HepG2 (cell line): ENCODE measurements around the gene IL1RAP. TPM values are rescaled to one million over a fixed set of nuclear protein-coding genes. Genes with fewer than 3 reads are reported as not detected.

Experiments
- ATAC-seq: fragments of 200-7000 bp; cut with Tn5 transposase; 3 replicates; pipeline ENCODE4 v1.9.1; 2020; ENCODE audit warnings: mild to moderate bottlenecking, moderate library complexity
- BruUV-seq: library from RNA; stranded (reverse); fragments of 400-500 nt; replicated peaks from 2 replicates; lab custom pipeline; 2021; lab: Mats Ljungman, UMichigan
- CTCF ChIA-PET: fragments of 300-600 bp; formaldehyde crosslinking; extraction: SDS; loops from one replicate; lab custom pipeline; 2021; ENCODE audit warnings: low total read pairs, inconsistent platforms, low intra/inter-chr PET ratio; lab: Yijun Ruan, JAX
- POLR2A ChIA-PET: fragments of 350-600 bp; sonication (Branson Sonifier 250); formaldehyde crosslinking; loops from one replicate; lab custom pipeline; 2020; ENCODE audit warnings: antibody characterized with exemption, inconsistent platforms; lab: Yijun Ruan, JAX
- DNase-seq: peaks from one replicate; pipeline ENCODE4 v3.0.0-alpha.2; 2015; ENCODE audit warnings: low spot score
- FAIRE-seq: peaks from 3 replicates; lab custom pipeline; 2011; peaks lifted over from hg19 to GRCh38; lab: Jason Lieb, UNC
- H2AFZ ChIP-seq: one replicate; pipeline ENCODE4 v1.6.1; 2011; ENCODE audit warnings: low read length, inconsistent platforms
- H3K27ac ChIP-seq: fragments of 300-600 bp; 3 replicates; pipeline ENCODE4 v1.8.0; 2011; ENCODE audit warnings: mixed run types, mild to moderate bottlenecking, mixed read lengths, low read length, inconsistent platforms; ENCODE audit not compliant: insufficient read depth; ENCODE audit errors: extremely low read length
- H3K27me3 ChIP-seq, 2 experiments: fragments of 200-600 bp in 1 of 2; 2 replicates in 1 of 2; 3 replicates in 1 of 2; pipeline versions ENCODE4 v1.6.0 to v1.8.0; 2011; ENCODE audit warnings: low read length in 2 of 2, mild to moderate bottlenecking in 2 of 2, moderate library complexity in 2 of 2, inconsistent platforms in 1 of 2; ENCODE audit not compliant: insufficient read depth in 2 of 2, control insufficient read depth in 1 of 2
- H3K36me3 ChIP-seq, 2 experiments: fragments of 200-600 bp in 1 of 2; replicated peaks in 1 of 2; 2 replicates in 1 of 2; 3 replicates in 1 of 2; pipeline versions ENCODE4 v1.5.1 to v1.8.0; 2011; ENCODE audit warnings: low read length in 2 of 2, inconsistent platforms in 1 of 2; ENCODE audit not compliant: insufficient read depth in 2 of 2, control insufficient read depth in 1 of 2
- H3K4me1 ChIP-seq: 2 replicates; pipeline ENCODE4 v1.5.1; 2012; ENCODE audit warnings: low read length, inconsistent platforms; ENCODE audit not compliant: insufficient read depth
- H3K4me2 ChIP-seq: 2 replicates; pipeline ENCODE4 v1.6.0; 2011; ENCODE audit warnings: low read depth, low read length, inconsistent platforms
- H3K4me3 ChIP-seq, 3 experiments: fragments of 200-600 bp in 1 of 3; sonication (generic), shearing (Covaris generic) in 1 of 3; replicated peaks in 1 of 3; 2 replicates each; pipeline ENCODE4 v1.5.1; 2011 to 2016; ENCODE audit warnings: low read length in 3 of 3, inconsistent platforms in 2 of 3, low read depth in 2 of 3, mild to moderate bottlenecking in 2 of 3, control low read depth in 1 of 3, mixed read lengths in 1 of 3; ENCODE audit not compliant: insufficient read depth in 1 of 3
- H3K79me2 ChIP-seq: one replicate; pipeline ENCODE4 v1.6.1; 2011; ENCODE audit warnings: low read length, inconsistent platforms; ENCODE audit not compliant: insufficient read depth
- H3K9ac ChIP-seq: 2 replicates; pipeline ENCODE4 v1.6.0; 2011; ENCODE audit warnings: mild to moderate bottlenecking, low read depth, low read length, inconsistent platforms; ENCODE audit not compliant: insufficient read depth
- H3K9me3 ChIP-seq: 2 replicates; pipeline ENCODE4 v1.5.1; 2012; ENCODE audit warnings: mild to moderate bottlenecking, low read length
- H4K20me1 ChIP-seq: 2 replicates; pipeline ENCODE4 v1.6.0; 2011; ENCODE audit warnings: inconsistent platforms, mild to moderate bottlenecking, low read length, moderate library complexity; ENCODE audit not compliant: insufficient read depth
- CHCHD3 ChIP-seq: sonication (generic); formaldehyde crosslinking; IDR thresholded peaks from 2 replicates; pipeline ENCODE4 v1.8.0; 2022; ENCODE audit warnings: mild to moderate bottlenecking, missing genetic modification reagents, moderate library complexity
- JUNB ChIP-seq: sonication (generic); formaldehyde crosslinking; IDR thresholded peaks from 2 replicates; pipeline ENCODE4 v1.8.0; 2022; ENCODE audit warnings: missing genetic modification reagents, mild to moderate bottlenecking, borderline replicate concordance
- POLR2AphosphoS2 ChIP-seq: IDR thresholded peaks from 2 replicates; pipeline ENCODE4 v1.6.1; 2011; ENCODE audit warnings: low read depth, low read length, improper control_type of control experiment
- SNRNP70 ChIP-seq: fragments of 200-400 bp; formaldehyde crosslinking; IDR thresholded peaks from 2 replicates; pipeline ENCODE4 v1.6.1; 2017; ENCODE audit warnings: mild to moderate bottlenecking, low read depth, low read length, moderate library complexity
- TAF15 ChIP-seq: fragments of 200-400 bp; formaldehyde crosslinking; IDR thresholded peaks from one replicate; pipeline ENCODE4 v1.6.1; 2018; ENCODE audit warnings: mild to moderate bottlenecking, low read depth, low read length; ENCODE audit not compliant: poor library complexity, severe bottlenecking
- ZNF577 ChIP-seq: sonication (generic); formaldehyde crosslinking; IDR thresholded peaks from 2 replicates; pipeline ENCODE4 v1.4.0; 2020; ENCODE audit warnings: mild to moderate bottlenecking, low read depth, missing genetic modification reagents, borderline replicate concordance
- WGBS: methylation state at CpG from one replicate; pipeline ENCODE4 v1.1.6; 2017; ENCODE audit warnings: low lambda C conversion rate; 5-methylcytosine and 5-hydroxymethylcytosine counted together
- in situ Hi-C: cut with HindIII; loops from 2 replicates; pipeline ENCODE4 v1.10.0; 2017; ENCODE audit warnings: low pct_unique_long_range_greater_than_20kb; ENCODE audit not compliant: extremely low pct_ligation_motif_present
- intact Hi-C: fragments of 100-400 bp; cut with micrococcal nuclease; formaldehyde crosslinking; loops from one replicate; pipeline ENCODE4 v1.10.0; 2022; ENCODE audit not compliant: unreplicated experiment
- polyA plus RNA-seq, 8 experiments: library from polyadenylated mRNA; depleted of rRNA in 3 of 8; stranded (reverse) in 7 of 8; unstranded in 1 of 8; fragments of >200 nt; fragmentation: Illumina TruSeq in 4 of 8; extraction: Trizol in 4 of 8; gene quantifications; 2 replicates each; pipeline versions ENCODE4 v1.2.1 to v1.2.3, GENCODE V29; 2011 to 2016; ENCODE audit warnings: low read depth in 4 of 8, missing spikeins in 1 of 8, mixed read lengths in 1 of 8; ENCODE audit not compliant: insufficient read depth in 1 of 8
- total RNA-seq, 5 experiments: library from RNA; depleted of rRNA; stranded (reverse); fragments of >200 nt; fragmentation: Illumina TruSeq; extraction: Trizol; gene quantifications; 2 replicates each; pipeline ENCODE4 v1.2.3, GENCODE V29; 2016; ENCODE audit warnings: low read depth in 1 of 5
- TF ChIP-seq, protein P1 (sequence below): sonication (generic); formaldehyde crosslinking; IDR thresholded peaks from 2 replicates; pipeline ENCODE4 v1.4.0; 2020; ENCODE audit warnings: mild to moderate bottlenecking, low read depth, missing genetic modification reagents
- TF ChIP-seq, protein P2 (sequence below): sonication (generic); formaldehyde crosslinking; IDR thresholded peaks from 2 replicates; pipeline ENCODE4 v1.4.0; 2020; ENCODE audit warnings: missing genetic modification reagents
- TF ChIP-seq, protein P3 (sequence below): sonication (generic); formaldehyde crosslinking; IDR thresholded peaks from 2 replicates; pipeline ENCODE4 v1.4.0; 2020; ENCODE audit warnings: mild to moderate bottlenecking, missing genetic modification reagents
- TF ChIP-seq, protein P4 (sequence below): sonication (generic); formaldehyde crosslinking; conservative IDR thresholded peaks from 2 replicates; pipeline ENCODE4 v1.8.1; 2023; ENCODE audit warnings: missing genetic modification reagents

Gene IL1RAP
- total and polyA plus RNA-seq, 2 of the 13 experiments (the other 11 are each of a cell fraction or from before 2014, with no cell fraction given): 18.3 to 54.9 TPM

DNA sequence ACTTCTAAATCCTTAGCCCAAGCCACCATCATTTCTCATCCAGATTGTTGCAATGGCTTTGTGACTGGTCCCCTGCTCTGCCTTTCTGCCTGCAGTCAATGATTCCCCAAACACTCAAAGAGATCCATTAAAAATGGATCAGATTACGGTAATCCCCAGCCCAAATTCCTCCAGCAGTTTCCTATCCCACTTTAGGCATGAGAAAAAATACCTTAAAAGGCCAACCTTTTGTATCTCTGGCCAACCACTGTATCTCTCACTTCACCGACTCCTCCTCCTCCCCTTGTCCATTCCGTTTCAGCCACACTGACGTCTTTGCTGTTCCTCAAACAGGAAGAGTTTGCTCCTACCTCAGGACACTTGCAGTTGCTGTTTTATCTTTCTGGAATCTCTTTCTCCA lies 20.9 kb upstream of the IL1RAP start:
- in situ Hi-C loops: no loop called here
- Histone ChIP-seq H3K36me3 (no peaks in the 10 kb centered on the region), H3K79me2 (no peaks in the 10 kb centered on the region), H3K27ac (no peak overlapping the region), H4K20me1 (no peaks in the 10 kb centered on the region), H3K4me2 (no peak overlapping the region), H3K4me3 (no peak overlapping the region), H3K9me3 (no peaks in the 10 kb centered on the region), H3K4me1 (no peaks in the 10 kb centered on the region), H3K27me3 (peaks cover 0 to 9% of the 10 kb centered on the region in 2 experiments; a peak in 2 of 5 replicates), H3K9ac (no peak overlapping the region), H2AFZ (no peak overlapping the region)
- no peak for DNase-seq
- ChIA-PET CTCF (no interaction called here), POLR2A (no interaction called here)
- no peak for ATAC-seq
- no peak for FAIRE-seq
- intact Hi-C loops: no loop called here
- WGBS: 13% methylated on average over 4 of the region's 4 CpGs
- BruUV-seq: no TSS peak
- TF ChIP-seq POLR2AphosphoS2: no peak
- no peak for TF ChIP-seq TAF15
- TF ChIP-seq SNRNP70: no peak
- TF ChIP-seq, protein P1, sequence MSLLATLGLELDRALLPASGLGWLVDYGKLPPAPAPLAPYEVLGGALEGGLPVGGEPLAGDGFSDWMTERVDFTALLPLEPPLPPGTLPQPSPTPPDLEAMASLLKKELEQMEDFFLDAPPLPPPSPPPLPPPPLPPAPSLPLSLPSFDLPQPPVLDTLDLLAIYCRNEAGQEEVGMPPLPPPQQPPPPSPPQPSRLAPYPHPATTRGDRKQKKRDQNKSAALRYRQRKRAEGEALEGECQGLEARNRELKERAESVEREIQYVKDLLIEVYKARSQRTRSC (CRISPR knock-in tag): no peak
- TF ChIP-seq, protein P2, sequence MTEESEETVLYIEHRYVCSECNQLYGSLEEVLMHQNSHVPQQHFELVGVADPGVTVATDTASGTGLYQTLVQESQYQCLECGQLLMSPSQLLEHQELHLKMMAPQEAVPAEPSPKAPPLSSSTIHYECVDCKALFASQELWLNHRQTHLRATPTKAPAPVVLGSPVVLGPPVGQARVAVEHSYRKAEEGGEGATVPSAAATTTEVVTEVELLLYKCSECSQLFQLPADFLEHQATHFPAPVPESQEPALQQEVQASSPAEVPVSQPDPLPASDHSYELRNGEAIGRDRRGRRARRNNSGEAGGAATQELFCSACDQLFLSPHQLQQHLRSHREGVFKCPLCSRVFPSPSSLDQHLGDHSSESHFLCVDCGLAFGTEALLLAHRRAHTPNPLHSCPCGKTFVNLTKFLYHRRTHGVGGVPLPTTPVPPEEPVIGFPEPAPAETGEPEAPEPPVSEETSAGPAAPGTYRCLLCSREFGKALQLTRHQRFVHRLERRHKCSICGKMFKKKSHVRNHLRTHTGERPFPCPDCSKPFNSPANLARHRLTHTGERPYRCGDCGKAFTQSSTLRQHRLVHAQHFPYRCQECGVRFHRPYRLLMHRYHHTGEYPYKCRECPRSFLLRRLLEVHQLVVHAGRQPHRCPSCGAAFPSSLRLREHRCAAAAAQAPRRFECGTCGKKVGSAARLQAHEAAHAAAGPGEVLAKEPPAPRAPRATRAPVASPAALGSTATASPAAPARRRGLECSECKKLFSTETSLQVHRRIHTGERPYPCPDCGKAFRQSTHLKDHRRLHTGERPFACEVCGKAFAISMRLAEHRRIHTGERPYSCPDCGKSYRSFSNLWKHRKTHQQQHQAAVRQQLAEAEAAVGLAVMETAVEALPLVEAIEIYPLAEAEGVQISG: no peak
- TF ChIP-seq, protein P3, sequence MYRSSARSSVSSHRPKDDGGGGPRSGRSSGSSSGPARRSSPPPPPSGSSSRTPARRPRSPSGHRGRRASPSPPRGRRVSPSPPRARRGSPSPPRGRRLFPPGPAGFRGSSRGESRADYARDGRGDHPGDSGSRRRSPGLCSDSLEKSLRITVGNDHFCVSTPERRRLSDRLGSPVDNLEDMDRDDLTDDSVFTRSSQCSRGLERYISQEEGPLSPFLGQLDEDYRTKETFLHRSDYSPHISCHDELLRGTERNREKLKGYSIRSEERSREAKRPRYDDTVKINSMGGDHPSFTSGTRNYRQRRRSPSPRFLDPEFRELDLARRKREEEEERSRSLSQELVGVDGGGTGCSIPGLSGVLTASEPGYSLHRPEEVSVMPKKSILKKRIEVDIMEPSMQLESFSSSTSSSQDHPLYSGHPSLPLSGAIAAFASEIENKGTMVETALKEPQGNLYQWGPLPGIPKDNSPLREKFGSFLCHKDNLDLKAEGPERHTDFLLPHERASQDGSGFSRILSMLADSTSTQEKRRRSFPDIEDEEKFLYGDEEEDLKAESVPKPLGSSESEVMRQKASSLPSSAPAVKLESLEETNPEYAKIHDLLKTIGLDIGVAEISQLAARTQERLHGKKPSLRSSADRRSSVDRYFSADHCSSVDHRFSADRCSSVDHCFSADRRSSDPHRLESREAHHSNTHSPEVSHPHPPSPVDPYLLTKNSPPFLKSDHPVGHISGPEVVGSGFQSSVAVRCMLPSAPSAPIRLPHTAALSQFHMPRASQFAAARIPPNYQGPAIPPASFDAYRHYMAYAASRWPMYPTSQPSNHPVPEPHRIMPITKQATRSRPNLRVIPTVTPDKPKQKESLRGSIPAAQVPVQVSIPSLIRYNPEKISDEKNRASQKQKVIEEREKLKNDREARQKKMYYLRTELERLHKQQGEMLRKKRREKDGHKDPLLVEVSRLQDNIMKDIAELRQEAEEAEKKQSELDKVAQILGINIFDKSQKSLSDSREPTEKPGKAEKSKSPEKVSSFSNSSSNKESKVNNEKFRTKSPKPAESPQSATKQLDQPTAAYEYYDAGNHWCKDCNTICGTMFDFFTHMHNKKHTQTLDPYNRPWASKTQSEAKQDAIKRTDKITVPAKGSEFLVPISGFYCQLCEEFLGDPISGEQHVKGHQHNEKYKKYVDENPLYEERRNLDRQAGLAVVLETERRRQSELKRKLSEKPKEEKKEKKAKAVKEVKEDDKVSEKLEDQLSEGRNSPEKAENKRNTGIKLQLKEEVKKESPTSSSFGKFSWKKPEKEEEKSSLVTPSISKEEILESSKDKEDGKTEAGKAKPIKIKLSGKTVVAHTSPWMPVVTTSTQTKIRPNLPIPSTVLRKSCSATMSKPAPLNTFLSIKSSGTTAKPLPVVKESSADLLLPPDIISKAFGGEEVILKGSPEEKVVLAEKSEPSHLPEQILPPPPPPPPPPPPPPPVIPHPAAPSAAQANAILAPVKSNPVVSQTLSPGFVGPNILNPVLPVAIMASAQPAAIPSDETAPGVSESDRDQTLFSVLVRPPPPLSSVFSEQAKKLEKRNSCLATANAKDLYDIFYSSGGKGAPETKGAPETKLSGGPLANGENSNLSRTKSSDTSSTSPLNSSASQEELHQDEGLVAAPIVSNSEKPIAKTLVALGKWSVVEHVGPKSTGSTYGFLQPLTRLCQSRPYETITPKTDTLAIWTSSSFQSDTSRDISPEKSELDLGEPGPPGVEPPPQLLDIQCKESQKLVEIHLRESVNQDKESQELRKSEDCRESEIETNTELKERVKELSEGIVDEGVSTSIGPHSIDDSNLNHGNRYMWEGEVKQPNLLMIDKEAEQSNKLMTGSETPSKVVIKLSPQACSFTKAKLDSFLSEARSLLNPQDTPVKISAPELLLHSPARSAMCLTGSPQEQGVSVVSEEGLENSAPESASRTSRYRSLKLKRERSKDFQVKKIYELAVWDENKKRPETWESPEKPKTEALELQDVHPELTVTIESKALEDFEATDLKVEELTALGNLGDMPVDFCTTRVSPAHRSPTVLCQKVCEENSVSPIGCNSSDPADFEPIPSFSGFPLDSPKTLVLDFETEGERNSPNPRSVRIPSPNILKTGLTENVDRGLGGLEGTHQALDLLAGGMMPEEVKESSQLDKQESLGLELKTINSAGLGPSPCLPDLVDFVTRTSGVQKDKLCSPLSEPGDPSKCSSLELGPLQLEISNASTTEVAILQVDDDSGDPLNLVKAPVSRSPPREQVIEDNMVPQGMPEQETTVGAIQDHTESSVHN: no peak
- no peak for TF ChIP-seq CHCHD3
- TF ChIP-seq, protein P4, sequence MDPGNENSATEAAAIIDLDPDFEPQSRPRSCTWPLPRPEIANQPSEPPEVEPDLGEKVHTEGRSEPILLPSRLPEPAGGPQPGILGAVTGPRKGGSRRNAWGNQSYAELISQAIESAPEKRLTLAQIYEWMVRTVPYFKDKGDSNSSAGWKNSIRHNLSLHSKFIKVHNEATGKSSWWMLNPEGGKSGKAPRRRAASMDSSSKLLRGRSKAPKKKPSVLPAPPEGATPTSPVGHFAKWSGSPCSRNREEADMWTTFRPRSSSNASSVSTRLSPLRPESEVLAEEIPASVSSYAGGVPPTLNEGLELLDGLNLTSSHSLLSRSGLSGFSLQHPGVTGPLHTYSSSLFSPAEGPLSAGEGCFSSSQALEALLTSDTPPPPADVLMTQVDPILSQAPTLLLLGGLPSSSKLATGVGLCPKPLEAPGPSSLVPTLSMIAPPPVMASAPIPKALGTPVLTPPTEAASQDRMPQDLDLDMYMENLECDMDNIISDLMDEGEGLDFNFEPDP (CRISPR knock-in tag): no peak
- no peak for TF ChIP-seq JUNB
- no peak for TF ChIP-seq ZNF577 (CRISPR knock-in tag)
